PC-9 (cell line): ENCODE data around the gene KCNJ3. TPM values are rescaled to one million over a fixed set of nuclear protein-coding genes. Genes with fewer than 3 reads are reported as not detected.

Experiments
- BruUV-seq: library from RNA; stranded (reverse); fragments of 400-500 nt; replicated peaks from 2 replicates; lab custom pipeline; 2021; lab: Mats Ljungman, UMichigan
- CTCF ChIA-PET: fragments of 300-600 bp; sonication (Branson Sonifier 250); formaldehyde crosslinking; loops from one replicate; lab custom pipeline; 2022; ENCODE audit warnings: antibody characterized with exemption; lab: Charles Lee
- POLR2A ChIA-PET: fragments of 300-600 bp; sonication (Branson Sonifier 250); formaldehyde crosslinking; loops from one replicate; lab custom pipeline; 2022; ENCODE audit warnings: antibody characterized with exemption; ENCODE audit not compliant: unreplicated experiment; lab: Charles Lee
- DNase-seq, 2 experiments: peaks; one replicate each; pipeline versions ENCODE4 v3.0.0 to v3.0.0-alpha.2; 2015 to 2022; ENCODE audit warnings: mixed read lengths in 1 of 2
- H2AFZ ChIP-seq: fragments of 200-600 bp; sonication (generic); 2 replicates; pipeline ENCODE4 v1.8.1; 2017; ENCODE audit warnings: antibody characterized with exemption
- H3F3A ChIP-seq: fragments of 200-600 bp; sonication (generic); 2 replicates; pipeline ENCODE4 v1.8.1; 2017; ENCODE audit warnings: antibody characterized with exemption, mild to moderate bottlenecking, low read depth; ENCODE audit not compliant: insufficient read depth
- H3K27ac ChIP-seq: fragments of 200-600 bp; sonication (generic); 2 replicates; pipeline ENCODE4 v1.6.1; 2016; ENCODE audit warnings: mixed run types
- H3K27me3 ChIP-seq: fragments of 200-600 bp; sonication (generic); 2 replicates; pipeline ENCODE4 v1.6.1; 2016; ENCODE audit warnings: low read depth, mixed run types; ENCODE audit not compliant: insufficient read depth
- H3K36me3 ChIP-seq: fragments of 200-600 bp; sonication (generic); 2 replicates; pipeline ENCODE4 v1.6.1; 2016; ENCODE audit warnings: low read depth, mixed run types
- H3K4me1 ChIP-seq: fragments of 200-600 bp; sonication (generic); replicated peaks from 2 replicates; pipeline ENCODE4 v1.6.1; 2016; ENCODE audit warnings: mixed run types; ENCODE audit not compliant: insufficient read depth
- H3K4me2 ChIP-seq: fragments of 200-600 bp; sonication (generic); 2 replicates; pipeline ENCODE4 v1.6.1; 2017; ENCODE audit warnings: mixed run types
- H3K4me3 ChIP-seq: fragments of 200-600 bp; sonication (generic); 2 replicates; pipeline ENCODE4 v1.6.1; 2016; ENCODE audit warnings: mixed run types
- H3K79me2 ChIP-seq: fragments of 200-600 bp; sonication (generic); 2 replicates; pipeline ENCODE4 v1.6.1; 2017; ENCODE audit warnings: low read depth, mixed run types
- H3K9me2 ChIP-seq: fragments of 200-600 bp; sonication (generic); 2 replicates; pipeline ENCODE4 v1.8.1; 2017; ENCODE audit warnings: mild to moderate bottlenecking; ENCODE audit not compliant: insufficient read depth
- H3K9me3 ChIP-seq: fragments of 200-600 bp; sonication (generic); 2 replicates; pipeline ENCODE4 v1.8.1; 2016; ENCODE audit warnings: low read depth; ENCODE audit not compliant: insufficient read depth
- H4K20me1 ChIP-seq: fragments of 200-600 bp; sonication (generic); 2 replicates; pipeline ENCODE4 v1.8.1; 2017; ENCODE audit not compliant: insufficient read depth
- EZH2 ChIP-seq: fragments of 200-600 bp; sonication (generic); IDR thresholded peaks from 2 replicates; pipeline ENCODE4 v1.8.0; 2017; ENCODE audit warnings: antibody characterized with exemption, low read depth
- intact Hi-C: fragments of 100-400 bp; cut with micrococcal nuclease; formaldehyde crosslinking; loops from one replicate; pipeline ENCODE4 v1.10.0; 2022; ENCODE audit not compliant: unreplicated experiment
- total RNA-seq: library from RNA; stranded (reverse); gene quantifications from 2 replicates; pipeline ENCODE4 v1.2.3, GENCODE V29; 2021
- TF ChIP-seq, protein P1 (sequence below): fragments of 200-600 bp; sonication (generic); conservative IDR thresholded peaks from 2 replicates; pipeline ENCODE4 v1.6.1; 2017; ENCODE audit warnings: mixed run types, antibody characterized with exemption, mild to moderate bottlenecking, moderate library complexity

KCNJ3 gene
- total RNA-seq, 1 experiment from 2014 or later = not detected

- no peak overlapping the region for H3K27ac ChIP-seq
- no peak overlapping the region for H3K4me2 ChIP-seq
- H3K36me3 ChIP-seq = no peaks in the 10 kb centered on the region
- H3K27me3 ChIP-seq = no peaks in the 10 kb centered on the region
- no peaks in the 10 kb centered on the region for H3K79me2 ChIP-seq
- no peak overlapping the region for H3K4me3 ChIP-seq
- H3F3A ChIP-seq = no peaks in the 10 kb centered on the region
- intact Hi-C loops = no loop called here
- no peak for DNase-seq
- no TSS peak for BruUV-seq
- H3K9me3 ChIP-seq = no peaks in the 10 kb centered on the region
- H4K20me1 ChIP-seq = no peaks in the 10 kb centered on the region
- no peaks in the 10 kb centered on the region for H3K9me2 ChIP-seq
- CTCF ChIA-PET = no interaction called here
- no peak for TF ChIP-seq EZH2
- TF ChIP-seq, protein P1, sequence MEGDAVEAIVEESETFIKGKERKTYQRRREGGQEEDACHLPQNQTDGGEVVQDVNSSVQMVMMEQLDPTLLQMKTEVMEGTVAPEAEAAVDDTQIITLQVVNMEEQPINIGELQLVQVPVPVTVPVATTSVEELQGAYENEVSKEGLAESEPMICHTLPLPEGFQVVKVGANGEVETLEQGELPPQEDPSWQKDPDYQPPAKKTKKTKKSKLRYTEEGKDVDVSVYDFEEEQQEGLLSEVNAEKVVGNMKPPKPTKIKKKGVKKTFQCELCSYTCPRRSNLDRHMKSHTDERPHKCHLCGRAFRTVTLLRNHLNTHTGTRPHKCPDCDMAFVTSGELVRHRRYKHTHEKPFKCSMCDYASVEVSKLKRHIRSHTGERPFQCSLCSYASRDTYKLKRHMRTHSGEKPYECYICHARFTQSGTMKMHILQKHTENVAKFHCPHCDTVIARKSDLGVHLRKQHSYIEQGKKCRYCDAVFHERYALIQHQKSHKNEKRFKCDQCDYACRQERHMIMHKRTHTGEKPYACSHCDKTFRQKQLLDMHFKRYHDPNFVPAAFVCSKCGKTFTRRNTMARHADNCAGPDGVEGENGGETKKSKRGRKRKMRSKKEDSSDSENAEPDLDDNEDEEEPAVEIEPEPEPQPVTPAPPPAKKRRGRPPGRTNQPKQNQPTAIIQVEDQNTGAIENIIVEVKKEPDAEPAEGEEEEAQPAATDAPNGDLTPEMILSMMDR = no peak
- no peak overlapping the region for H2AFZ ChIP-seq
- H3K4me1 ChIP-seq = no peaks in the 10 kb centered on the region
- POLR2A ChIA-PET = no interaction called here
These were observed 60.4 kb downstream of the KCNJ3 start for GRCh38 chr2:154758871-154759270.

DNA sequence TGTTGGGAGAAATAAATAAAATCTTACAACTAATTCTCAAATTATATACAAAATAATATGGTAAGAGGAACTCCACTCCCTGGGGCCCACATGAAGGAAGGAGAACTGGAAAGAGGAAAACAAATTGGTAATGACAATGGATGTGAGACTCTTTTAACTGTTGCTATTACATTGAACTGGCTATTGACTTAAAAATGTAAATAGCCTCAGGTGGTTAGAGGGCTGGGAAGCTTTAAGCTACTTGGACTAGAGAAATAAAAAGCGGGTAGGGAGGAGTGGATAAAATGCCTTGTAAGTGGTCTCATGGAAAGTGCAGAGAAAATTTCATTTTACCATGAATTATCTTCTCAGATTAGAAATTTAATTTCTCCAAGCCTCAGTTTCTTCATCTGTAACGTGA is 64.1 kb downstream of the KCNJ3 start:
- H3K4me3 ChIP-seq = no peak overlapping the region
- no peaks in the 10 kb centered on the region for H3K79me2 ChIP-seq
- BruUV-seq = no TSS peak
- H3K36me3 ChIP-seq = no peaks in the 10 kb centered on the region
- no peaks in the 10 kb centered on the region for H3K9me3 ChIP-seq
- no peak for TF ChIP-seq EZH2
- TF ChIP-seq, protein P1 = no peak
- H3K27me3 ChIP-seq = no peaks in the 10 kb centered on the region
- H4K20me1 ChIP-seq = no peaks in the 10 kb centered on the region
- no peak overlapping the region for H2AFZ ChIP-seq
- no peak overlapping the region for H3K4me2 ChIP-seq
- intact Hi-C loops = no loop called here
- no peak overlapping the region for H3K27ac ChIP-seq
- POLR2A ChIA-PET = no interaction called here
- H3K4me1 ChIP-seq = no peaks in the 10 kb centered on the region
- no peaks in the 10 kb centered on the region for H3K9me2 ChIP-seq
- DNase-seq = no peak
- no peaks in the 10 kb centered on the region for H3F3A ChIP-seq
- CTCF ChIA-PET = no interaction called here

DNA sequence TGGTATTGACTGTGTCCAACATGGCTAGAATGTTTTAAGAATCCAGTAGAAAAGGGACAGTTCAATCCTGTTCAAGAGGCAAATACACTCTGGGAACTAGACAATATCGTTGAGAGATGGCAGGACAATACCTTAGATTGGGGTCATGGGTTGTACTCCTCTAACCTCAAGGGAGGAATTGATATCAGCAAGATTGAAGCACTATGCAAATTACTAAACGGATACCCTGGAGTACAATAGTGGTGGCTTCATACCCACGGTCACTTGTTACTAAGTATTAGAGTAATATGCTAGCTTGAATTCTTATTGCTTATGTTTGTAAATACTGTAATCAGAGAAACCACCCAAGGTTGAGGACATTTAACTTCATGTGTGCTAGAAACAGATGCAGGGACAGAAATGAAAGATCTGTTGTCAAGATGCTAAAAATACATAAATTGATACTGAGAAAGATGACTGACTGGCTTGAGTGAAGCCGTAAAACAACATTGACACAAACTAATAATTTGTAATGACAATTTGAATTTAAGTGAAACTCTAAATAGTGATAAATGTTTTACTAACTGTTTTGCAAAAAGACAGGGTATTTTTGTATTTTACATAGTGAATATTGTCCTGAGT is 73.3 kb downstream of the KCNJ3 start:
- DNase-seq = no peak
- ChIA-PET POLR2A (no interaction called here), CTCF (no interaction called here)
- H2AFZ ChIP-seq = no peak overlapping the region
- H3K79me2 ChIP-seq = no peaks in the 10 kb centered on the region
- no peak overlapping the region for H3K27ac ChIP-seq
- H3K4me1 ChIP-seq = no peaks in the 10 kb centered on the region
- intact Hi-C loops = no loop called here
- no peaks in the 10 kb centered on the region for H3K36me3 ChIP-seq
- H4K20me1 ChIP-seq = no peaks in the 10 kb centered on the region
- no peaks in the 10 kb centered on the region for H3K27me3 ChIP-seq
- no peak for TF ChIP-seq EZH2
- TF ChIP-seq, protein P1 = no peak
- no peaks in the 10 kb centered on the region for H3K9me2 ChIP-seq
- no peaks in the 10 kb centered on the region for H3F3A ChIP-seq
- no peak overlapping the region for H3K4me3 ChIP-seq
- no peaks in the 10 kb centered on the region for H3K9me3 ChIP-seq
- no peak overlapping the region for H3K4me2 ChIP-seq
- no TSS peak for BruUV-seq
